Anterior cingulate cortex (tissue), 58 donors: ENCODE results near the gene GPR89A.
"Not testable (repeated sequence)": the region's sequence is repeated elsewhere in the genome, so short reads cannot be mapped to it uniquely, and the experiment has no call there.

Experiments
- DNase-seq, 58 donors: peaks; one replicate each; lab custom pipeline; 2025; lab: John Stamatoyannopoulos, UW

Gene GPR89A

DNA sequence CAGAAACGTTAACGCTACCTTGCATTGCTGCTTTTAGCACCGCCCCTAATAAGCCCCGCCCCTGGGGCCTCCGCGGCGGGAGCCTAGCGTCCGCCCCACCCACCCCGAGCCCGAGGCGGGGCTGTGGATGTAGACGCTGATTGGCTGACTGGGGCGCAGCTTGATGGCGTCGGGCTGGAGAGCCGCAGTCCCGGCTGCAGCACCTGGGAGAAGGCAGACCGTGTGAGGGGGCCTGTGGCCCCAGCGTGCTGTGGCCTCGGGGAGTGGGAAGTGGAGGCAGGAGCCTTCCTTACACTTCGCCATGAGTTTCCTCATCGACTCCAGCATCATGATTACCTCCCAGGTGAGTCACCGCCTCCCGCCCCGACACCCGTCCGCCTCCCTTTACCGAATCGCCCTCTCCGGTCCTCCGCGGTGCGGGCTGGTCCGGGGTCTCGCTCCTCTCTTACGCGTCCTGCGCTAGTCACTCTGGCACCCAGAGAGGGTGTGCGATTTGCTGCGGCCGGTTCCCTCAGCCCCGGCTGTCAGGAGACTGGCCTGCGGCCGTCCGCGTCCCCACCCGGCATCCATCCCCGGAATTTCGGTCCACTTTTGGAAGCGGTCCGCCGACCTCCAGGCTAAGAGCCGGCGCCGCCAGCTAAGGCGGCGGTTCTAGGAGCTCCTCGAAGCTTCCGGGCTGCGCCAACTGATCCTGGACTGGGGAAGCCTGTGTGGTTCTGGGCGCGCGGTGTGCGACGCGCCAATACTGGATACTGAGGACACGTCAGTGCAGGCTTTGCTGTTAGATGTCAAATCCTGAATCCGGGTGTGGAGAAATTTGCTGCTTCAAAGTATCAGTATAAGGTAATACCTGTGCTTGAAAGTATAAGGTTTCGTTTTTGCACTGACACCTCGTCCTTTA is at the start of gene GPR89A:
Gene GPR89A (plus strand): TSS at position 156 of the 901 bp plus-strand sequence. CDS start 146 bp downstream, at position 302.
- DNase-seq, result peak; percentile 28 to 95 (median 88)

DNA sequence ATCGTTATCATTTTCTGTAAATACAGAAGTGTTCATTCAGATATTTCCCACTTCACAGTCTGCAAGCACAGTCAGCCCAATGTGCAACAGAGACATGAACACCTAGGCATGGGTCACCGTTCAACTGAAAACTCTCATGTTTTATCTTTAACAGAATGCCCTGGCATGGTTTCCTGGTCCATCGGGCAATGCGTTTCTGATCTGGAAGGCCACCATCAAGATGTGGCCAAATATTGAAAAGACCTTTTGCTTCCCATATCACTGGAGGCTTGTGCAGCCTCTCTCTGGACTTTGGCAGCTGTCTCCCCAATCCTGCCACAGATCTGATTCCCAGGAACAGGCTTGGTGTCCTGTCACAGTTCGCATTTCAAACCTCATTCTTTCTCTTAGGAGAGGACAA is 21.0 kb upstream of the GPR89A start:
- DNase-seq, result not testable (repeated sequence)

- DNase-seq, result peak in 4 of 58 donors; percentile 1 to 4 (median 4)
Measured at GRCh38 chr1:145590806-145591205, 17.0 kb upstream of the GPR89A start.

DNA sequence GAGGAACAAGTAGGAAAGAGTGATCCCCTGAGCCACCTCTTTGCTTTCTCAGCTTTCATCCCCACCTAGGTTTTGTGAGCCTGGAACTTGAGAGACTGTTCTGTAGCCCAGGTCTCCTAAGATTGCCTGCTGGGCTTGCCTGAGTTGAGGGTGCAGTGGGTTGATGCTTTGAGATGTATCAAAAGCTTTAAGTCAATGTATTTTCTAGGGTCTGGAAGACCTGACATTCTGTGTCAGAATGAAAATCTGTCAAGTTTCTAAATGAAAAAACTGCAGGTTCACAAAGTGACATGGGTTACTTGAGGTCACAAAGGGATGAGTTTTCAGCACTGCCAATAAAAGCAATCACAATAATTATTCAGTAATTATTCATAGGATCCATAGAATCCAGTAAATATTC is 15.4 kb upstream of the GPR89A start:
- DNase-seq, result not testable (repeated sequence)

DNA sequence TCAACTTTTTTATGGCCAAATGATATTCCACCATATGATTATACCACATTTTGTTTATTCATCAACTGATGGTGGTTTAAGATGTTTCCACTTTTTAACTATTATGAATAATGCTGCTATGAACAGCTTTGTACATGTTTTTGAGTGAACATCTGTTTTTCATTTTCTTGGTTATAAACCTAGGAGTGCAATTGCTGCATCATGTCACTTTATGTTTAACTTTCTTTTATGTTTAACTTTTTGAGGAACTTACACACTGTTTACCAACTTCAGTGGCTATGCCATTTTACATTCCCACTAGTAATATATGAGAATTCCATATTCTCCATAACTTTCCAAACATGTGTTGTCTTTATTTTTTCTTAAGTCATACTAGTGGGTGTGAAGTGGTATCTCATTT is 12.4 kb upstream of the GPR89A start:
- not testable (repeated sequence) for DNase-seq

DNA sequence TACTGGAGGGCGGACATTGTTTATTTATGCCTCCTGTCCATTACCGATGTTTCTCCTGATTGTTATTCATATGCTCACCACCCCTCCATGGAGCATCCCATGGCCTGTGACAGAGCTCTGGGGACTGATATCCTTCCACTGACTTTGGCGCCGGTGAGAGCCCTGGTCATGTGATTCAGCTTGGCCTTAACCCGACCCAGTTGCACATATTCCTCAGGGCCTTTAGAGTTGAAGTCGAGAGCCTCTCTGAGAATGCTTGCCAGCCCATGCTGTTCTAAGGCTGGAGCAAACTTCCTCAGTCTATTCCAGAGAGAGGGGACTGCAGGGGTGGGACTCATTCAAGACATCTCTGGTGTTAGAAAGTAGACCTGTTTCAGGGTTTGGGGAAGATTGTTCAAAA is 11.6 kb upstream of the GPR89A start:
- DNase-seq, result not testable (repeated sequence)

DNA sequence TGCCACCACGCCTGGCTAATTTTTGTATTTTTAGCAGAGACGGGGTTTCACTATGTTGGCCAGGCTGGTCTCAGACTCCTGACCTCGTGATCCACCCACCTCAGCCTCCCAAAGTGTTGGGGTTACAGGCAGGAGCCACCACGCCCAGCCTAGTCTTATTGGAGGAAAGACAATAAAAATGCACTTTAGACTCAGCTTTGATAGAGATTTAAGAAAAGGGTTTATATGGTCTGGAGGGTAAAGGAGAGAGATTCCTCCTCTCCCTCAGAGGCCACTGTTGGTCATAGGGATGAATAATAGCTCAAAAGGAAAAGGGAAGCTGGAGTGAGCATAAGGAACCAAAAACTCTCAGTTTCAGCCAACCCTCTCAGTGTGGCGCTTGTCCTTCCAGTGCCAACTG is 8.4 kb upstream of the GPR89A start:
- not testable (repeated sequence) for DNase-seq

- no peak for DNase-seq
Measured at GRCh38 chr1:145601593-145601992, 6.2 kb upstream of the GPR89A start.

DNA sequence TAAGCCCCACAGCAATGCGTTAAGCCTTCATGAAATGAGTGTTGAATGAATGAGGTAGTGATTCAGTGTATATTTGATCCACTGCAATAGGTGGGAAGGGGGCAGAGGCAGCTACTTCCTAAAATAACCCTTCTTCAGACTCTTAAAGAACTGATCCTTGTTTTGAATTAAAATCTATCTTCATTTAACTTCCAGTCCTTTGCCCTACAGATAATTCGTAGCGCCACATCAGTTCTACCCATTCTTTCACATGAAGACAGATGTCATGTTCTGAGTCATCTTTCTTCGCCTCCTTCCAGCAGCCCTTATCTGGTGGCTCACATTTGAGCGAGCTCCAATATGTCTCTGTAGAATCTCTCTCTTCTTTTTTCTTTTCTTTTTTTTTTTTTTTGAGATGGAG is 948 bp upstream of the GPR89A start:
- DNase-seq, result not testable (repeated sequence)

- DNase-seq, result not testable (repeated sequence)
Measured at GRCh38 chr1:145607289-145607688, 499 bp upstream of the GPR89A start.

DNA sequence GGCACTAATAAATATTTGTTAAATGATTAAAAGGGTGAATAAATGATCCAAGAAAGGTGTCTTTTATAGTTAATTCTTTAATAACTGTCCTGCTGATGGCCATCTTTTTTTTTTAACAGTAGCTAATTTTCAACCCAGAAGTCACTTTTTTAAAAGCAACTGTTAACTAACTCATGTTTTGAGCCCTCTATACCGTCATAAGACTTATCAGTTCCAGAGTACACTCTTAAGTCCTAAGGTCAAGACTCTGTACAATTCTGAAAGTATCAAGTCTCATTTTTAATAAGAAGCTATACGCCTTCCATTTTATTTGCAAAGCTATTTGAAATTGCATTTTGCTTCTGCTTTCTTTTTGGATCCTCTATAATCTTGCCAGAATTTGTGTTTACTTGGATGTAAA is 3.0 kb downstream of the GPR89A start:
- DNase-seq, result not testable (repeated sequence)

- not testable (repeated sequence) for DNase-seq
Measured at GRCh38 chr1:145620073-145620472, 12.3 kb downstream of the GPR89A start.

DNA sequence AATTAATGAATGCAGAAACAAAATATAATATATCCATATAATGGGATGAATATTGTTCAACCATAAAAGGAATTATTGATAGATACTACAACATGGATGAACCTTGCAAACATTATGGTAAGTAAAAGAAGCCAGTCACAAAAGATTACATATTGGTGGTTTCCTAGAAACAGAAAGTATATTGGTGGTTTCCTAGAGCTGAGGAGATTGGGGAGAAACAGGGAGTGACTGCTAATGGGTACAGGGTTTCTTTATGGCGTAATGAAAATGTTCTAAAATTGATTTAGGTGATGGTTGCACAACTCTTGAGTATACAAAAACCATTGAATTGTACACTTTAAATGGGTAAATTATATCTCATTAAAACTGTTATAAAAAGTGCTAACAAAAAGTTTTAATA is 14.4 kb downstream of the GPR89A start:
- DNase-seq, result not testable (repeated sequence)

- DNase-seq, result not testable (repeated sequence)
Measured at GRCh38 chr1:145636237-145636636, 28.4 kb downstream of the GPR89A start.

DNA sequence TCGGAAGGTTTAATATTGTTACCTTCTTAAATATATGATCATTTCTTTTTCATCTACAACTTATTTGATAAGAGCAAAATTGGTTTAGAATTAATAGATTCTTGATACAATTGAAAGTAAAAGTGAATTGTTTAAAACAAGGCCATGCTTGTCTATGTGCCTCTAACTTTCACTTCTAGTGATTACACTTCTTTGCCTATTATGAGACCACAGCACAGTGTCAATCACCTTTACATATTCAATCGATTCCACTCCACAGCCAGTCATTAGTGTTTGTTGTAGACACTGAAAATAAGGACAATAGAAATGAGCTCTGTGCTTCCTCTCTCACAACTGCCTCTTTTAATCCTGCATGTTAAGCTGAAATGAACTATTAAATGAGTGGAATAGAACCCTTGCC is 34.1 kb downstream of the GPR89A start:
- not testable (repeated sequence) for DNase-seq

GRCh38 chr1:145643990-145644389 is 36.2 kb downstream of the GPR89A start:
- DNase-seq, result not testable (repeated sequence)

DNA sequence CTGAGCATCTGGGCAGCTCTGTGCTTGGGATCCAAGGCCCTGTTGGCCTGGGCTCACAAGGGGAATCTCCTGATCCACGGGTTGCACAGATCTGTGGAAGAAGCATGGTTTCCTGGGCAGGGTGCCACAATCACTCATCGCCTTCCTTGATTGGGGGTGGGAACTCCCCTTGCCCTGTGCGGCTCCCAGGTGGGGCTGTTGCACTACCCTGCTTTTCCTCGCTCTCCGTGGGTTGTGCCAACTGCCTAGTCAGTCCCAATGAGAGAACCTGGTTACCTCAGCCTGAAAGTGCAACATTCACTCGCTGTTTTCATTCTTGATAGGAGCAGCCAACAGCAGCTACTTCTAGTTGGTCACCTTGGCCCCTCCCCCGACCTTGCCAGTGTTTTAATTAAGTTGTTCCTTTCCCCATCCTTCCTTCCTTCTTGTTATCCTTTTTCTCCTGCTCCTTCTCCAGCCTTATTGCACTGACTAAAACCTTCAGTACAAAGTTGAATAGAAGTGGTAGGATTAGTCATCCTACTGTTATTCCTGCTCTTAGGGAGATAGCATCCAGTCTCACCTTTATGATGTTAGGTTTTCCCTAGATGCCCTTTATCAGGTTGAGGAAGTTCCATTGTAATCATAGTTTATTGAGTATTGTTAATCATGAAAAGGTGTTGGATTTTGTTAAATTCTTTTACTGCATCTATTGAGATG is 48.6 kb downstream of the GPR89A start:
- DNase-seq, result not testable (repeated sequence)

- not testable (repeated sequence) for DNase-seq
Measured at GRCh38 chr1:145662502-145662901, 54.7 kb downstream of the GPR89A start.

DNA sequence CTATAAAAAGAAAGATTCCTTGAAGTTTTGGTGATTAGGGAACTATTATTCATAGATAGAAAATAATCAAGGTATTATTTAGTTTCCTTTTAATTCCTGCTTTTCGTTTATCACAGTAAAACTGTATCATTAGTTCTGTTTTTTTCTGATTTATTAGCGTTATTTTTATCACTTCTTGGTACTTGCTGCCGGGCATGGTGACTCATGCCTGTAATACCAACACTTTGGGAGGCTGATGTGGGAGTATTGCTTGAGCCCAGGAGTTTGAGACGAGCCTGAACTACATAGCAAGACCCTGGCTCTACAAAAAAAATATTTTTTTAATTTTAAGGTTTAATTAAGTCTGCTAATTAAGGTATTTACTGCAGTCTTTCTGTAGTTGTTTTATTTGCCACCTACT is 57.2 kb downstream of the GPR89A start:
- not testable (repeated sequence) for DNase-seq

DNA sequence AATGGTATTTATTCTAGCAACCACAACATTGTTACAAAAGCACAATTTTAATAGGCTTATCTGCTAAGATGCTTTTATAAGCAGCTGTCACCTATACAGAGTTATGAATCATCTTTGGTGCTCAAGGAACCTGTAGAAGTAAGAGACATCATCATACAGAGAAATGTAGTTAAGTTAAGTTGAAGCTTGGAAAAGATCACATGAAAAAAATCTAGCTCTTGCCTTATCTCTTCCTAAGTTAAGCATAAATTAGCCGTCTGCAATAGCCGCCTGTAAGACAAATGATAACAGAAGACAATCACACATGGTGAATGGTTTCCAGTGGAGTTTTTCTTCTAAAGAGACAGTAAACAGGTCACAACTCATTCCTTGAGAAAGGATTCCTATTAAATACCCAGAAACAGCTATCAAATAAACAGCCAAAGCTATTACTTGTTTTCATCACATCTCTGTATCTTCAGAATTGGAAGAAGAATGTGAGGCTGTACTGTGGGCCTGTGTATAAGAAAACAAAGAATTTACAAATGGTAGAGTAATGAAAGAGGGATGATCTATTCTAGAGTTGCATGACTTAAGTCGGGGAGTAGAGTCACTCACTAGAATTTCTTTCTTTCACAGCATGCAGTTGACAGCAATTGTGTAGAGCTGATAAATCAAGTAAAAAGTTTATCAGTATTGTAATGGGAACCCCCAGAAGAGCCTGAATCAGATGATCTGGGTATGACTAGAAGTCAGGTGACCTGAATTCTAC is 63.4 kb downstream of the GPR89A start:
- not testable (repeated sequence) for DNase-seq

- not testable (repeated sequence) for DNase-seq
Measured at GRCh38 chr1:145673217-145673616, 65.4 kb downstream of the GPR89A start.
